Epithelial cell of esophagus (primary cell): ENCODE results near the gene METRNL.
"Not testable (repeated sequence)": the region's sequence is repeated elsewhere in the genome, so short reads cannot be mapped to it uniquely, and the experiment has no call there.

Experiments used
- DNase-seq: peaks from one replicate; pipeline ENCODE4 v3.0.0; 2010; ENCODE audit warnings: low read depth
- H3K4me3 ChIP-seq: 2 replicates; pipeline ENCODE4 v1.5.1; 2011; ENCODE audit warnings: mild to moderate bottlenecking, low read length, control low read depth
- TF ChIP-seq, protein P1 (sequence below): IDR thresholded peaks from 2 replicates; pipeline ENCODE4 v1.5.1; 2011; ENCODE audit warnings: low read depth, mild to moderate bottlenecking, low read length, control low read depth, inconsistent platforms; ENCODE audit not compliant: insufficient read depth; ENCODE audit errors: missing control alignments

METRNL gene

DNA sequence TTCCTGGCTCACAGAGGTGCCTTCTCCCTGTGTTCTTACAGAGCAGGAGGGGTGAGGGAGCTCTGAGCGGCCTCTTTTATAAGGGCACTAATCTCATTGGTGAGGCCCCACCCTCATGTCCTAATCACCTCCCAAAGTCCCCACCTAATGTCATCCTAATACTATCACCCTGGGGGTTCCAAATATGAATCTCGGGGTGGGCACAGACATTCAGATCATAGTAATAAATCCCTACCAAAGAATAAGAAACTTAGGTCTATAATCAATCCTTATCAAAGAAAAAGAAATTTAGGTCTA lies 32.3 kb upstream of the METRNL start:
- no peak overlapping the region for H3K4me3 ChIP-seq
- TF ChIP-seq, protein P1, sequence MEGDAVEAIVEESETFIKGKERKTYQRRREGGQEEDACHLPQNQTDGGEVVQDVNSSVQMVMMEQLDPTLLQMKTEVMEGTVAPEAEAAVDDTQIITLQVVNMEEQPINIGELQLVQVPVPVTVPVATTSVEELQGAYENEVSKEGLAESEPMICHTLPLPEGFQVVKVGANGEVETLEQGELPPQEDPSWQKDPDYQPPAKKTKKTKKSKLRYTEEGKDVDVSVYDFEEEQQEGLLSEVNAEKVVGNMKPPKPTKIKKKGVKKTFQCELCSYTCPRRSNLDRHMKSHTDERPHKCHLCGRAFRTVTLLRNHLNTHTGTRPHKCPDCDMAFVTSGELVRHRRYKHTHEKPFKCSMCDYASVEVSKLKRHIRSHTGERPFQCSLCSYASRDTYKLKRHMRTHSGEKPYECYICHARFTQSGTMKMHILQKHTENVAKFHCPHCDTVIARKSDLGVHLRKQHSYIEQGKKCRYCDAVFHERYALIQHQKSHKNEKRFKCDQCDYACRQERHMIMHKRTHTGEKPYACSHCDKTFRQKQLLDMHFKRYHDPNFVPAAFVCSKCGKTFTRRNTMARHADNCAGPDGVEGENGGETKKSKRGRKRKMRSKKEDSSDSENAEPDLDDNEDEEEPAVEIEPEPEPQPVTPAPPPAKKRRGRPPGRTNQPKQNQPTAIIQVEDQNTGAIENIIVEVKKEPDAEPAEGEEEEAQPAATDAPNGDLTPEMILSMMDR: no peak
- DNase-seq: no peak

DNA sequence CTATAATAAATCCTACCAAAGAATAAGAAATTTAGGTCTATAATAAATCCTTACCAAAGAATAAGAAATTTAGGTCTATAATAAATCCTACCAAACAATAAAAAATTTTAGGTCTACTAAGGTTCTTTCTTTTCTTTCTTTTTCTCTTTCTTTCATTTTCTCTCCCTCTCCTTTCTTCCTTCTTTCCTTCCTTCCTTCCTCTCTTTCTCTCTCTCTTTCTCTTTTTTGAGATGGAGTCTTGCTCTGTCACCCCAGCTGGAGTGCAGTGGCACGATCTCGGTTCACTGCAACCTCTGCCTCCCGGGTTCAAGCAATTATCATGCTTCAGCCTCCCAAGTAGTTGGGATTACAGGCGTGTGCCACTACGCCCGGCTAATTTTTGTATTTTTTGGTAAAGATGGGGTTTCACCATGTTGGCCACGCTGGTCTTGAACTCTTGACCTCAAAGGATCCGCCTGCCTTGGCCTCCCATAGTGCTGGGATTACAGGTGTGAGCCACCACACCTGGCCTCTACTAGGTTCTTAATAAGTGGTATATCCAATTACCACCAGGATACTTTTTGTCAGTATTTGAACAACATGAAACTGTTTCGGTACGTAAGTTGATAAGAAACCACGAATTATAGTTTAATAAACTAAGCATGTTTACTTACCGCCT lies 31.5 kb upstream of the METRNL start:
- H3K4me3 ChIP-seq, DNase-seq: not testable (repeated sequence)

DNA sequence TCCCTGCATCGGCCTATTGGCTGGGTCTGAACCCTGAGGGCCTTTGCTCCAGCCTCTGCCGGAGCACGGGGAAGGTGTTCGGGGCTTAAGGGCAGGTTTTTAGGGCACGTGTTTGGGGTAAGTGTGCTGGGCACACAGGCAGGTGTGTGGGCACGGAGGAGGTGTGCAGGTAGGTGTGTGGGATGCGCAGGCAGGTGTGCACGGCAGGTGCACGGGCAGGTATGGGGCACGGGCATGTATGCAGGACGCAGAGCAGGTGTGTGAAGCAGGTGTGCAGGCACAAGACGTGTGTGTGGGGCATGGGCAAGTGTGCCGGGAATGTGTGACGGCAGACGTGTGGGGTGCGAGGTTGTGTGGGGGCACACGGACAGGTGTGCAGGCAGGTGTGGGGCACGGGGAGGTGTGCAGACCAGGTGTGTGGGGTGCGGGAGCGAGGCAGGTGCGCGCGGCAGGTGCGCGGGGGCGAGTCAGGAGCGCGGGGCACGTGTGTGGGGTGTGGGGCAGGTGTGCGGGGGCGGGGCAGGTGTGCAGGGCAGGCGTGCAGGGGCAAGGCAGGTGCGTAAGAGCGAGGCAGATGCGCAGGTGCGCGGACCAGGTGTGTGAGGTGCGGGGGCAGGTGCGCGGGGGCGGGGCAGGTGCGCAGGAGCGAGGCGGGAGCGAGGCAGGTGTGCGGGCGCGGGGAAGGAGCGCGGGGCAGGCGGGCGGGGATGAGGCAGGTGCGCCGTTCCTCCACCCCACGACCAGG lies 28.6 kb upstream of the METRNL start:
- DNase-seq: peak; percentile 47

DNA sequence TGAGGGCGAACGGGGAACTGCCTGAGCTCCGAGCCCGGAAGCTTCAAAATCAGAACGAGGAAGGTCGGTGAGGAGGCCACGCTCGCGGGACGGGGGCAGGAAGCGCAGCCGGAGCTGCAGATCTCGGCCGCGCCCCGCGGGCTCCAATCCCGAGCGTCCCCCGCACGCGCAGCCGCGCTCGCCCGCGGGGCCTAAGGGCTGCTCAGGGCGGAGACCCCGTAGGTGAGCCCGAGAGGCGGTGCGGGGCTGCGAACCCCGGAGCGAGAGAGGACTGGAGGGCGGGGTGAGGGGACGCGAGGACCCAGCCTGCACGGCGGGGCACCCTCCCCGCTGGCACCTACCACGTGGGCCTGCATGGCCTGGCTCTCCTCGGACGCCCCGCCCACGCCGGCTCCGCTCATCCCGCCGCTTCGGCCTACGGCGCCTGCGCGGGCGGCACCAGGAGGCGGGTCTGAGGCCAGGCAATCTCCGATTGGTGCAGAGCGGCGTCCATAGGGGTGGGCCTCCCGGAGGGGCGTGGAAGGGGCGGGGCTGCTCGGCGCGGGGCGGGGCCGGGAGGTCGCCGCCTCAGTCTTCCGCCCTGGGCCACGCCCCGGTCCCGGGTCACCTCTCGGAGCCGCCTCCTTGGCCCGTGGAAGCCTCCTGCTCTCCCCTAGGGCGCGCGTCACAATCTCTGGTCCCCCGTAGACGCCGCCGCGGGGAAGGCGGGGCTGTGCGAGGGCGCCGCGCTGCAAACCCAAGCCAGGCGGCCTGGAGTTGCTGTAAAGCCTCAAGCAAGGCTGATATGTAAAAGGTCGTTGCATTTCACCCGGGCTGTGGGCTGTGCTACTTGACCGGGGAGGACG lies 27.8 kb upstream of the METRNL start:
- H3K4me3 ChIP-seq: peak overlapping the region; percentile 59
- peak; percentile 97 for DNase-seq
- TF ChIP-seq, protein P1: no peak

More for the DNA sequence above, 28.6 kb upstream of the METRNL start:
- TF ChIP-seq, protein P1: no peak
- H3K4me3 ChIP-seq: peak overlapping the region; percentile 59

DNA sequence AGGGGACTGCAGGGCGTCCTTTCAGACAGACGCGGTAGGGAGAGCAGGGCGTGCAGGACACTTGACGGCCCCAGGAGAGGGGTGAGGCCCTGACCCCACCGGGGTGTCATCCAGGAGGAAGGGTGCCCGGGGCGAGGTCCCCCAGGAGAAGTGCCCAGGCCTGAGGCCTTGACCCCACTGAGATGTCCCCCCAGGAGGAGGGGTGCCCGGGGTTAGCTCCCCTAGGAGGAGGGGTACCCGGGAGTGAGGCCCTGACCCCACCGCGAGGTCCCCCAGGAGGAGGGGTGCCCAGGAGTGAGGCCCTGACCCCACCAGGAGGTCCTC lies 27.2 kb upstream of the METRNL start:
- DNase-seq: no peak
- H3K4me3 ChIP-seq: peak overlapping the region; percentile 45
- TF ChIP-seq, protein P1: no peak

DNA sequence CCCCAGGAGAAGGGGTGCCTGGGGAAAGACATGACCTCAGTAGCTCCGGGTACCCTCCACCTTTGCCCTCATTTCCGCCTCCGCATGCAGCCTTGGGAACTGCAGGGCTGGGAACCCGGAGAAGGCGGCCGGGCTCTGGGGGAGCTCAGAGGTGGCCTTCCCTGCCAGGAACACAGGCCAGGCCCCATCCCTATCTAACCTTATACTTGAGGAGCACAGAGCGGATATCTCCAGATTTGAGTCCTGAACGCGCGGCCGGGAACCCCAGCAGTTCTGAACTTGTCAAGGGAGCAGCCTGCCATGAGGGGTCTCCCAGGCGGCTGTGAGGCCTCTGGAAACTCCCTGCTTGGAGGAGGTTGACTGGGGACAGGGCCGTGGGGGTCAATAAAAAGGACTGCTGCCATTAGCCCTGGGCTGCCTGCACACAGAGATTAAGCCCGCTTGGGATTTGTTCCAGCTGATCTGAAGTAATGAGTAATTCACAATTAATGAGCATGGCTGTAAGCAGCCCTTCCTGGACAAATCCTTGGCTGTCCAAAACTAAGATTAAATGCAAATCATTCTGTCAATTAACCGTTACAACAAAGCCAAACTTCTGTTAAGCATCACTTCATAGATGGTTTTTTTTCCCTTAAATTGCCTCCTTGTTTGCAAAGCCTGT lies 26.3 kb upstream of the METRNL start:
- DNase-seq: peak; percentile 18
- H3K4me3 ChIP-seq: no peak overlapping the region
- TF ChIP-seq, protein P1: no peak
